ENCODE measurements around the gene SEMA6B. TPM values are rescaled to one million over a fixed set of nuclear protein-coding genes. Genes with fewer than 3 reads are reported as not detected.

Gene SEMA6B
- total RNA-seq, 4 donors from 2014 or later, result 2.6 to 12.8 (median 5.2) TPM

DNA sequence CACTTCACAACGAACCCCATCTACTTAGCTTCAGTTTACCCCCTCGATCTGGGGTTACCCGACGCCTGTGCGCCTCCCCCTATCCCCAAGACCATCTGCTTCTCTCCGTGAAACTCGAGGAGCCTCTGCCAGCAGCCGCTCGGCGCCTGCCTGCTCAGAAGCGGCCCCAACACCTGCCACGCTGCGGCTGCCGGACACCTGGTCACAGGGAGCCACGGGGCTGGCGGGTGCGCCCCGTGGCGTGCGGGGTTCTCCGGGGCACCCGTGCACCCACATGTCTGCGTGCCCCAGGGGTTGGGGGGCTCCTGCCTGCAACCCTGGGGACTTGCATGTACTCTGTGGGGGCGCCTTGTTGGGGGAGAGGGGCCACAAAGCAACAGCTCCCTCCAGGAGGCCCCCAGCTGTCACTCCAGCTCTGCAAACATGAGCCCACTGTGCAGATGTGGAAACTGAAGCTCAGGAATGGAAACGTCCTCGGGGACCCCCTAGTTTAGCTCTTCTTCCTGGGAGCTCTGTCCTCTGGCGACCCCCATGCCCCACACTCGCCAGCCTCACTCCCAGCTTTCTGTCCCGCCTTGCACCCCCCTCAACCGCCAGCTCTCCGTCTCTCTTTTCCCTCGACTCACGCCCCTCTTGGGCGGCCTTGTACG is 7.0 kb upstream of the SEMA6B start:
- TF ChIP-seq, protein P1, sequence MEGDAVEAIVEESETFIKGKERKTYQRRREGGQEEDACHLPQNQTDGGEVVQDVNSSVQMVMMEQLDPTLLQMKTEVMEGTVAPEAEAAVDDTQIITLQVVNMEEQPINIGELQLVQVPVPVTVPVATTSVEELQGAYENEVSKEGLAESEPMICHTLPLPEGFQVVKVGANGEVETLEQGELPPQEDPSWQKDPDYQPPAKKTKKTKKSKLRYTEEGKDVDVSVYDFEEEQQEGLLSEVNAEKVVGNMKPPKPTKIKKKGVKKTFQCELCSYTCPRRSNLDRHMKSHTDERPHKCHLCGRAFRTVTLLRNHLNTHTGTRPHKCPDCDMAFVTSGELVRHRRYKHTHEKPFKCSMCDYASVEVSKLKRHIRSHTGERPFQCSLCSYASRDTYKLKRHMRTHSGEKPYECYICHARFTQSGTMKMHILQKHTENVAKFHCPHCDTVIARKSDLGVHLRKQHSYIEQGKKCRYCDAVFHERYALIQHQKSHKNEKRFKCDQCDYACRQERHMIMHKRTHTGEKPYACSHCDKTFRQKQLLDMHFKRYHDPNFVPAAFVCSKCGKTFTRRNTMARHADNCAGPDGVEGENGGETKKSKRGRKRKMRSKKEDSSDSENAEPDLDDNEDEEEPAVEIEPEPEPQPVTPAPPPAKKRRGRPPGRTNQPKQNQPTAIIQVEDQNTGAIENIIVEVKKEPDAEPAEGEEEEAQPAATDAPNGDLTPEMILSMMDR (IDR thresholded peaks at IDR 0.05; ENCODE audit: low read depth), result no peak

GRCh38 chr19:4557971-4558941 is 1.2 kb downstream of the SEMA6B start:
- TF ChIP-seq, protein P1 (IDR thresholded peaks at IDR 0.05; ENCODE audit: low read depth), result no peak

GRCh38 chr19:4557144-4557970 is 2.1 kb downstream of the SEMA6B start:
- TF ChIP-seq, protein P1 (IDR thresholded peaks at IDR 0.05; ENCODE audit: low read depth), result no peak

GRCh38 chr19:4556597-4557127 is 2.8 kb downstream of the SEMA6B start:
- TF ChIP-seq, protein P1 (IDR thresholded peaks at IDR 0.05; ENCODE audit: low read depth), result no peak

- TF ChIP-seq, protein P1 (IDR thresholded peaks at IDR 0.05; ENCODE audit: low read depth), result no peak
Measured at GRCh38 chr19:4555657-4556561, 3.6 kb downstream of the SEMA6B start.

- TF ChIP-seq, protein P1 (IDR thresholded peaks at IDR 0.05; ENCODE audit: low read depth), result no peak
Measured at GRCh38 chr19:4554717-4555116, 4.8 kb downstream of the SEMA6B start.

Measured in subcutaneous adipose tissue (tissue), 4 donors.